OCI-LY7 (cell line): Measurements from ENCODE around the gene OR2T12.

Experiments
- EZH2phosphoT487 ChIP-seq: fragments of 200-600 bp; sonication (generic); IDR thresholded peaks from 2 replicates; pipeline ENCODE4 v1.6.1; 2018; ENCODE audit warnings: low read depth, borderline replicate concordance, mild to moderate bottlenecking, mixed run types, antibody characterized with exemption, low read length, moderate library complexity, mixed read lengths
- TF ChIP-seq, protein P1 (sequence below): fragments of 200-600 bp; sonication (generic); conservative IDR thresholded peaks from 2 replicates; pipeline ENCODE4 v1.5.1; 2014; ENCODE audit warnings: mild to moderate bottlenecking, antibody characterized with exemption, low read length, moderate library complexity, mixed read lengths

DNA sequence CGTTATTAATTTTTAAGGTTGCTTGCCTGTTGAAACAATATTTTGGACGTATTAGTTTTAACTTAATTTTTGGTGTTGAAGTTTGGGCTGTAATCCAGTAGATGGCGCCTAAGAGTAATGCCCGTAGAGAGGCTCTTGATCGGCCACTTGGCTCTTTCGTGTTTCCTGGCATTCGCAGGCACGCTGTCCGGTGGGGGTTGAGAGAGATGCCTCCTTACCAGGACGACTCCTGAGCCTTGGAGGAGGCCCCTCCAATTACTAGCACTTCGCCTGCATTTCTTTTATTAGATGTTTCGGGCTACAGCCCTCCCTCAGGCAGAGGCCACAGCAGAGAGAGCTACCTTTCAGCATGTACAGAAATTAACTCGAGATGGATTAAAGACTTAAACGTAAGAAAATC, 60.0 kb downstream of the OR2T12 start:
- TF ChIP-seq, protein P1, sequence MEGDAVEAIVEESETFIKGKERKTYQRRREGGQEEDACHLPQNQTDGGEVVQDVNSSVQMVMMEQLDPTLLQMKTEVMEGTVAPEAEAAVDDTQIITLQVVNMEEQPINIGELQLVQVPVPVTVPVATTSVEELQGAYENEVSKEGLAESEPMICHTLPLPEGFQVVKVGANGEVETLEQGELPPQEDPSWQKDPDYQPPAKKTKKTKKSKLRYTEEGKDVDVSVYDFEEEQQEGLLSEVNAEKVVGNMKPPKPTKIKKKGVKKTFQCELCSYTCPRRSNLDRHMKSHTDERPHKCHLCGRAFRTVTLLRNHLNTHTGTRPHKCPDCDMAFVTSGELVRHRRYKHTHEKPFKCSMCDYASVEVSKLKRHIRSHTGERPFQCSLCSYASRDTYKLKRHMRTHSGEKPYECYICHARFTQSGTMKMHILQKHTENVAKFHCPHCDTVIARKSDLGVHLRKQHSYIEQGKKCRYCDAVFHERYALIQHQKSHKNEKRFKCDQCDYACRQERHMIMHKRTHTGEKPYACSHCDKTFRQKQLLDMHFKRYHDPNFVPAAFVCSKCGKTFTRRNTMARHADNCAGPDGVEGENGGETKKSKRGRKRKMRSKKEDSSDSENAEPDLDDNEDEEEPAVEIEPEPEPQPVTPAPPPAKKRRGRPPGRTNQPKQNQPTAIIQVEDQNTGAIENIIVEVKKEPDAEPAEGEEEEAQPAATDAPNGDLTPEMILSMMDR, result peak; percentile 84
- no peak for TF ChIP-seq EZH2phosphoT487
